ENCODE data around the gene TUBG2.
"Not testable (repeated sequence)": the region's sequence is repeated elsewhere in the genome, so short reads cannot be mapped to it uniquely, and the experiment has no call there.

The TUBG2 gene

DNA sequence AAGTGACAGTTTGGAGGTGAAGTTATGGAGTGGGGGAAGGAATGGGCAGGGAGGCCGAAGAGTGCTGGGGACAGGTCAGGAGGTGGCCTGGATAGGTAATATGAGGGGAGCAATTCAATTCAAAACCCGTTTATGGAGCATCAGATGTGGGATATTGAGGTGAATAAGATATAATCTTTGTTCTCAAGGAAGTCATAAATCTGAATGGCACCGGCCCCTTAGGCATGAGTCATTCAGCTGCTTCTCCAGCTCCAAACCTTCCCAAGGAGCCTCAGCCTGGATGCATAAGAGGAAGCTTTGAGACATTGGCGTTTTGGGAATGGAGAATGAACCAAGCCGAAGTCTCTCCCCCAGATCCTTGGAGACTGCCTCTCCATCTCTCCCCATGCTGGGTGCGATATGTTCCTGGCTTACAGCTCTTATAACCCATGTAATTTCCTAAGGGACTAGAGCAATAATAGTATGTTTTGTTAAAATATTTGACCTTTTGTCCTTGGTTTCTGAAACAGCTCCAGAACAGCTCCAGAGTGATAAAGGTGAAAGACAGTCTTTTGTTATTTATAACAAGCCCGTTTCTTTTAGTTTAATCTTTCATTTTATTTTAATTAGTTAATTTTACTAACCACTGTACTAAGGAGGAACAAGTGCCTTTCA is 1.7 kb downstream of the TUBG2 start:
- no peak for DNase-seq (ENCODE audit: low read depth)
- no peak overlapping the region for H3K4me3 ChIP-seq (ENCODE audit: low read depth, low read length)
- TF ChIP-seq, protein P1, sequence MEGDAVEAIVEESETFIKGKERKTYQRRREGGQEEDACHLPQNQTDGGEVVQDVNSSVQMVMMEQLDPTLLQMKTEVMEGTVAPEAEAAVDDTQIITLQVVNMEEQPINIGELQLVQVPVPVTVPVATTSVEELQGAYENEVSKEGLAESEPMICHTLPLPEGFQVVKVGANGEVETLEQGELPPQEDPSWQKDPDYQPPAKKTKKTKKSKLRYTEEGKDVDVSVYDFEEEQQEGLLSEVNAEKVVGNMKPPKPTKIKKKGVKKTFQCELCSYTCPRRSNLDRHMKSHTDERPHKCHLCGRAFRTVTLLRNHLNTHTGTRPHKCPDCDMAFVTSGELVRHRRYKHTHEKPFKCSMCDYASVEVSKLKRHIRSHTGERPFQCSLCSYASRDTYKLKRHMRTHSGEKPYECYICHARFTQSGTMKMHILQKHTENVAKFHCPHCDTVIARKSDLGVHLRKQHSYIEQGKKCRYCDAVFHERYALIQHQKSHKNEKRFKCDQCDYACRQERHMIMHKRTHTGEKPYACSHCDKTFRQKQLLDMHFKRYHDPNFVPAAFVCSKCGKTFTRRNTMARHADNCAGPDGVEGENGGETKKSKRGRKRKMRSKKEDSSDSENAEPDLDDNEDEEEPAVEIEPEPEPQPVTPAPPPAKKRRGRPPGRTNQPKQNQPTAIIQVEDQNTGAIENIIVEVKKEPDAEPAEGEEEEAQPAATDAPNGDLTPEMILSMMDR (IDR thresholded peaks at IDR 0.05; ENCODE audit: insufficient read depth, low read depth, low read length, missing control alignments): no peak

DNA sequence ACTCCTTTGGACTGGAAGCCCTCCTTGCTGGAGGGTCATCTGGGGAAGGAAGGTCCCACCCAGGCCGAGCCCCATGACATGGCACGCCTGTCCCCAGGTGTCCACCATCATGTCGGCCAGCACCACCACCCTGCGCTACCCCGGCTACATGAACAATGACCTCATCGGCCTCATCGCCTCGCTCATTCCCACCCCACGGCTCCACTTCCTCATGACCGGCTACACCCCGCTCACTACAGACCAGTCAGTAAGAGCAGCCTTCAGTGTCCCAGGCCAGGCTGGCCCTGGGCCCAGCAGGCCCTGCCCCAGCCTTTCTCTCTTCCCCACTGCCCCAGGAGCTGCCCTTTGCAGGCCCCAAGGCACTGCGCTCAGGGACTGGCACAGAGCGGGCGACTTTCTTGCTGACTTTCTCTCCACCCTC is 6.5 kb downstream of the TUBG2 start:
- H3K4me3 ChIP-seq (ENCODE audit: low read depth, low read length): no peak overlapping the region
- no peak for DNase-seq (ENCODE audit: low read depth)
- TF ChIP-seq, protein P1 (IDR thresholded peaks at IDR 0.05; ENCODE audit: insufficient read depth, low read depth, low read length, missing control alignments): no peak

DNA sequence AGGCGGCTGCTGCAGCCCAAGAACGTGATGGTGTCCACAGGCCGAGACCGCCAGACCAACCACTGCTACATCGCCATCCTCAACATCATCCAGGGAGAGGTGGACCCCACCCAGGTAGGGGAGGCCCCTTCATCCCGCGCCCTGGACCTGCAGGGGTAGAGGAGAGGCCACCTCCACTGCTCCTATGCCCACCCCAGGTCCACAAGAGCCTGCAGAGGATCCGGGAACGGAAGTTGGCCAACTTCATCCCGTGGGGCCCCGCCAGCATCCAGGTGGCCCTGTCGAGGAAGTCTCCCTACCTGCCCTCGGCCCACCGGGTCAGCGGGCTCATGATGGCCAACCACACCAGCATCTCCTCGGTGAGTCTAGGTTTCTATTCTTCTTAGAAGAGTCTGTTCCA is 7.0 kb downstream of the TUBG2 start:
- DNase-seq (ENCODE audit: low read depth): not testable (repeated sequence)

DNA sequence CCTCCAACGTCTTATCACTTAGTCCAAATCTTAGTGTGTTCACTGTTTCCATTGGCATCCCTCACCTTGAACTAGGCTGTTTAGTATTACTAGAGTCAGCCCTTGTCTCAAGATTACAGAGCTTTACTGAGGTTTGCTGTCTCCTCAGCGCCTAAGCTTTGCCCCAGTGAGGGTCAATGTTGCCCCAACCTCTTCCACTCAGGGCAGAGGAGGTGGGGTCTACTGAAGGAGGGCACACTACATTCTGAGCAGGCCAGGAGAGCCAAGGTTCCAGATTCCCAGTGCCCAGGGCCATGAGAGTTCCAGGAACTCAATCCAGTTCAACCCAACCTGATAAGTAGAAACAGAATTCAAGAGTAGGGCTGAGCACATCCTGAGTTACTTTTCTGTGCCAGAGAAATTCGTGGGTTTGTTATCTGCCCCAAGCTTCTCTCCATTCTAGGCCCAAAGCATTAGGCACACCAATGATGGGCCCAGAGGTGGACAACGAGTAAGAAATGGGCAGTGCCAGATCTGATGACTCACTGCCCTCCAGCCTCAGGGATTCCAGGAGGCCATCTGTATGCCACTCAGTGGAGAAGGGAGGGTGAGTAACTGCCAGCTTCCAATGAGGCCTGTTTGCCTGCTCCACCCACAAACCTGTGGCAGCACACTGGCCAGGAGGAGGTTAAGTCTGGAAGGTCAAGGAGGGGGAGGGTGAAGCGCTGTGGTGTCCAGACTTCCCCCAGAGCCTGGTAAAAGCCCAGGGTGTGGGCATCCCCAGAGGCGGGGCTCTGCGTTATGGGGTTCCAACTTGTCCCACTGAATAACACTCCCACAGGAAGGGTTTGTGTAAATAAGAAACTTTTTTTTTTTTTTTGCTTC is 8.2 kb downstream of the TUBG2 start:
- TF ChIP-seq, protein P1 (IDR thresholded peaks at IDR 0.05; ENCODE audit: insufficient read depth, low read depth, low read length, missing control alignments): no peak
- H3K4me3 ChIP-seq (ENCODE audit: low read depth, low read length): no peak overlapping the region
- DNase-seq (ENCODE audit: low read depth): no peak

More for the DNA sequence above, 7.0 kb downstream of the TUBG2 start:
- H3K4me3 ChIP-seq (ENCODE audit: low read depth, low read length): not testable (repeated sequence)

DNA sequence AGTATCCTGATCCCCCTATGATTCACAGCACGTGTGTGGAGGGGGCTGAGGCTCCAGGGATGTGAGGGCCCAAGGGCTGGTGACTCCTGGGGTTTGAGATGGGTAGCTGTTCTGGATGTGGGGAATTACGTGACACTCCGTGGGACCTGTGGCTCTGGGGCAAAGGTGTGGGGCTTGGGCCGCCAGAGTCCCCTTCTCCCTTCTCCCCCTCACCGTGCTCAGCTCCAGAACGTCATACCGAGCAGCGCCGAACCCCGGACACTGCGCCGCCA is 10.6 kb downstream of the TUBG2 start:
- DNase-seq (ENCODE audit: low read depth): no peak
- TF ChIP-seq, protein P1 (IDR thresholded peaks at IDR 0.05; ENCODE audit: insufficient read depth, low read depth, low read length, missing control alignments): no peak
- H3K4me3 ChIP-seq (ENCODE audit: low read depth, low read length): no peak overlapping the region

DNA sequence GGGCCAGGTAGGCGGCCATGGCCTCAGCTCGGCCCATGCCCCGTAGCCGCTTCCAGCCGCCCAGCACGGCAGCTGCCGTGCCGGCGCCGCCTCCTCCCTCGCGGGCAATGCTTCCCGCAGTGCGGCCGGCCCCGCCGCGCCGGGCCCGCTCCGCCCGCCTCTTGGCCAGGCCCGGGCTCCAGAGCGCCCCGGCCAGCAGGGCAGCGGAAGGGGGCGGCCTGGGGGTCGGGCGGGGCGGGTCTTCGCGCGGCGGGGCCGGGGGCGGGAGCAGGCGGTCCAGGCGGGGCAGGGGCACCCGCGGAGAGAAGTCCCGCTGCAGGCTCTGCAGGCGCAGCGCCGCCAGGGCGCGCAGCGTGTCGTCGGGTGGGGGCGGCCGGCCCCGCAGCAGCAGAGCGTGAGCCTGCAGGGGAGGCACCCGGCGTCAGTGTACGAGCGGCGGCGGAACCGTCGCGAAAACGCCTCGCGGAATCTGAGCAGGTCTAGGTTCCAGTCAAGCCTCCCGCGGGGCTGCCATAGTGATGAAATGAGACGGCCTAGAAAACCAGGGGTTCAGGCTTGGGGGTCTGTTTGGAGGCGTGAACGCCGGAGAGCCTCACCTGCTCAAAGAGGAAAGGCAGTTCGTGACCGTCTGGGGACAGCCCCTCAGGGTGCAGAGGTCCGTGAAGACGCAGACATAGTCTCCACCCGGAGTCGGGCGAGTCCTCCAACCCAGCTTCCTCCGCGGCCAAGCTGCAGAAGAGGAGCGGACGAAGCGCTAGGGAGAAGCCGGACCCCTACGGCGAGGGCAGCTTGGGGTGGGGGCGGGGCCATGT is 11.1 kb downstream of the TUBG2 start:
- H3K4me3 ChIP-seq (ENCODE audit: low read depth, low read length): no peak overlapping the region
- TF ChIP-seq, protein P1 (IDR thresholded peaks at IDR 0.05; ENCODE audit: insufficient read depth, low read depth, low read length, missing control alignments): peak; percentile 1
- DNase-seq (ENCODE audit: low read depth): no peak

Measured in GM12865 (cell line).